MM.1S (cell line): Measurements from ENCODE around the gene AP2S1.

ENCODE experiments used
- DNase-seq: peaks from one replicate; pipeline ENCODE4 v3.0.0-alpha.2; 2015
- H2AFZ ChIP-seq: fragments of 300-600 bp; sonication (generic); 2 replicates; pipeline ENCODE4 v1.6.0; 2016; ENCODE audit warnings: antibody characterized with exemption, low read length
- H3F3A ChIP-seq: fragments of 300-600 bp; sonication (generic); 2 replicates; pipeline ENCODE4 v1.6.1; 2016; ENCODE audit warnings: mild to moderate bottlenecking, antibody characterized with exemption, low read length, moderate library complexity, mixed read lengths; ENCODE audit not compliant: insufficient read depth
- H3K27ac ChIP-seq: fragments of 300-600 bp; sonication (generic); 2 replicates; pipeline ENCODE4 v1.5.1; 2016; ENCODE audit warnings: mild to moderate bottlenecking, low read length
- H3K27me3 ChIP-seq: fragments of 300-600 bp; sonication (generic); replicated peaks from 2 replicates; pipeline ENCODE4 v1.6.0; 2016; ENCODE audit warnings: low read length; ENCODE audit not compliant: insufficient read depth
- H3K36me3 ChIP-seq: fragments of 300-600 bp; sonication (generic); replicated peaks from 2 replicates; pipeline ENCODE4 v1.6.1; 2016; ENCODE audit warnings: mild to moderate bottlenecking, low read length, mixed read lengths; ENCODE audit not compliant: insufficient read depth
- H3K4me1 ChIP-seq: fragments of 300-600 bp; sonication (generic); 2 replicates; pipeline ENCODE4 v1.6.1; 2016; ENCODE audit warnings: low read length, mixed read lengths
- H3K4me2 ChIP-seq: fragments of 300-600 bp; sonication (generic); 2 replicates; pipeline ENCODE4 v1.6.0; 2016; ENCODE audit warnings: low read depth, low read length
- H3K4me3 ChIP-seq: fragments of 300-600 bp; sonication (generic); 2 replicates; pipeline ENCODE4 v1.5.1; 2016; ENCODE audit warnings: low read length, mixed read lengths
- H3K79me2 ChIP-seq: fragments of 300-600 bp; sonication (generic); 2 replicates; pipeline ENCODE4 v1.6.1; 2016; ENCODE audit warnings: mixed run types, low read length, mixed read lengths
- H3K9ac ChIP-seq: fragments of 300-600 bp; sonication (generic); 2 replicates; pipeline ENCODE4 v1.6.1; 2016; ENCODE audit warnings: low read length, mixed read lengths
- H3K9me2 ChIP-seq: fragments of 300-600 bp; sonication (generic); replicated peaks from 2 replicates; pipeline ENCODE4 v1.6.1; 2016; ENCODE audit warnings: mild to moderate bottlenecking, low read length, mixed read lengths; ENCODE audit not compliant: insufficient read depth
- H3K9me3 ChIP-seq: fragments of 300-600 bp; sonication (generic); replicated peaks from 2 replicates; pipeline ENCODE4 v1.6.1; 2016; ENCODE audit warnings: mild to moderate bottlenecking, low read length, mixed read lengths; ENCODE audit not compliant: insufficient read depth
- H4K20me1 ChIP-seq: fragments of 300-600 bp; sonication (generic); 2 replicates; pipeline ENCODE4 v1.6.1; 2016; ENCODE audit warnings: mild to moderate bottlenecking, low read length, moderate library complexity, mixed read lengths; ENCODE audit not compliant: insufficient read depth
- EZH2 ChIP-seq: fragments of 300-600 bp; sonication (generic); optimal IDR thresholded peaks from 2 replicates; pipeline ENCODE3; 2017; ENCODE audit warnings: low read depth, mild to moderate bottlenecking, antibody characterized with exemption, low read length, mixed read lengths
- EZH2phosphoT487 ChIP-seq: fragments of 300-600 bp; sonication (generic); IDR thresholded peaks from 2 replicates; pipeline ENCODE4 v1.6.1; 2018; ENCODE audit warnings: antibody characterized with exemption, low read length
- TF ChIP-seq, protein P1 (sequence below): fragments of 300-600 bp; sonication (generic); IDR thresholded peaks from 2 replicates; pipeline ENCODE4 v1.5.1; 2016; ENCODE audit warnings: antibody characterized with exemption, low read length, mixed read lengths

AP2S1 gene

DNA sequence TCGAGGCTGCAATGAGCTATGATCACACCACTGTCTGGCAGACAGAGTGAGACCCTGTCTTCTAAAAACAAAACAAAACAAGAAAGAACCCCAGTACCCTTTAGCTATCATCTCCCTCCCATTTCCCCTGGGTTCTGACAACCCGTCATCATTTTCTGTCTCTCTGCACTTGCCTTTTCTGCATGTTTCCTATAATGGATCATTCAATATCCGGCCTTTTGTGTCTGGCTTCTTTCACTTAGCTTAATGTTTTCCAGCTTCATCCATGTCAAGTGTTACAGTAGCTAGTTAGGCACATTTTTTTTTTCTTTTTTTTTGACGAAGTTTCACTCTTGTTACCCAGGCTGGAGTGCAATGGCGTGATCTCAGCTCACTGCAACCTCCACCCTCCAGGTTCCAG lies 16.5 kb downstream of the AP2S1 start:
- Histone ChIP-seq H3K4me3 (no peak overlapping the region), H4K20me1 (no peaks in the 10 kb centered on the region), H3K36me3 (no peaks in the 10 kb centered on the region), H3K9me2 (no peaks in the 10 kb centered on the region), H3K27ac (no peak overlapping the region), H3K9ac (no peak overlapping the region), H3K4me2 (no peak overlapping the region), H2AFZ (no peak overlapping the region), H3F3A (no peaks in the 10 kb centered on the region), H3K79me2 (no peaks in the 10 kb centered on the region), H3K27me3 (no peaks in the 10 kb centered on the region), H3K9me3 (no peaks in the 10 kb centered on the region), H3K4me1 (no peaks in the 10 kb centered on the region)
- DNase-seq, result no peak
- TF ChIP-seq EZH2 (no peak), EZH2phosphoT487 (no peak)
- TF ChIP-seq, protein P1, sequence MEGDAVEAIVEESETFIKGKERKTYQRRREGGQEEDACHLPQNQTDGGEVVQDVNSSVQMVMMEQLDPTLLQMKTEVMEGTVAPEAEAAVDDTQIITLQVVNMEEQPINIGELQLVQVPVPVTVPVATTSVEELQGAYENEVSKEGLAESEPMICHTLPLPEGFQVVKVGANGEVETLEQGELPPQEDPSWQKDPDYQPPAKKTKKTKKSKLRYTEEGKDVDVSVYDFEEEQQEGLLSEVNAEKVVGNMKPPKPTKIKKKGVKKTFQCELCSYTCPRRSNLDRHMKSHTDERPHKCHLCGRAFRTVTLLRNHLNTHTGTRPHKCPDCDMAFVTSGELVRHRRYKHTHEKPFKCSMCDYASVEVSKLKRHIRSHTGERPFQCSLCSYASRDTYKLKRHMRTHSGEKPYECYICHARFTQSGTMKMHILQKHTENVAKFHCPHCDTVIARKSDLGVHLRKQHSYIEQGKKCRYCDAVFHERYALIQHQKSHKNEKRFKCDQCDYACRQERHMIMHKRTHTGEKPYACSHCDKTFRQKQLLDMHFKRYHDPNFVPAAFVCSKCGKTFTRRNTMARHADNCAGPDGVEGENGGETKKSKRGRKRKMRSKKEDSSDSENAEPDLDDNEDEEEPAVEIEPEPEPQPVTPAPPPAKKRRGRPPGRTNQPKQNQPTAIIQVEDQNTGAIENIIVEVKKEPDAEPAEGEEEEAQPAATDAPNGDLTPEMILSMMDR, result no peak

- Histone ChIP-seq H3K27me3 (no peaks in the 10 kb centered on the region), H3K4me3 (no peak overlapping the region), H2AFZ (no peak overlapping the region), H3K4me1 (no peaks in the 10 kb centered on the region), H3K27ac (no peak overlapping the region), H3K4me2 (no peak overlapping the region), H3K79me2 (no peaks in the 10 kb centered on the region), H3F3A (no peaks in the 10 kb centered on the region), H3K9ac (no peak overlapping the region), H3K36me3 (no peaks in the 10 kb centered on the region), H4K20me1 (no peaks in the 10 kb centered on the region), H3K9me3 (no peaks in the 10 kb centered on the region), H3K9me2 (no peaks in the 10 kb centered on the region)
- DNase-seq, result no peak
- TF ChIP-seq EZH2phosphoT487 (no peak), EZH2 (no peak)
- TF ChIP-seq, protein P1, result no peak
These were observed 19.8 kb downstream of the AP2S1 start for GRCh38 chr19:46830864-46831263.

- Histone ChIP-seq H3K9ac (no peak overlapping the region), H3K4me2 (no peak overlapping the region), H2AFZ (no peak overlapping the region), H3K9me2 (no peaks in the 10 kb centered on the region), H3K79me2 (no peaks in the 10 kb centered on the region), H3K9me3 (no peaks in the 10 kb centered on the region), H4K20me1 (no peaks in the 10 kb centered on the region), H3K27ac (no peak overlapping the region), H3K36me3 (no peaks in the 10 kb centered on the region), H3K27me3 (no peaks in the 10 kb centered on the region), H3F3A (no peaks in the 10 kb centered on the region), H3K4me1 (no peaks in the 10 kb centered on the region), H3K4me3 (no peak overlapping the region)
- no peak for DNase-seq
- TF ChIP-seq EZH2 (no peak), EZH2phosphoT487 (no peak)
- TF ChIP-seq, protein P1, result no peak
These were observed 22.2 kb downstream of the AP2S1 start for GRCh38 chr19:46828484-46828883.
